DMS79 (cell line): ENCODE results near the gene DUSP7.

Experiments
- DNase-seq: peaks from one replicate; lab custom pipeline; 2025; lab: John Stamatoyannopoulos, UW

DUSP7 gene

GRCh38 chr3:52068730-52069129 is 12.4 kb upstream of the DUSP7 start:
- DNase-seq = no peak

- no peak for DNase-seq
These were observed 11.7 kb upstream of the DUSP7 start for GRCh38 chr3:52068055-52068571.

GRCh38 chr3:52067526-52067925 is 11.2 kb upstream of the DUSP7 start:
- no peak for DNase-seq

GRCh38 chr3:52067046-52067445 is 10.7 kb upstream of the DUSP7 start:
- no peak for DNase-seq

GRCh38 chr3:52065264-52065756 is 8.9 kb upstream of the DUSP7 start:
- no peak for DNase-seq

- no peak for DNase-seq
These were observed 8.2 kb upstream of the DUSP7 start for GRCh38 chr3:52064561-52064960.

- DNase-seq = no peak
These were observed 6.8 kb upstream of the DUSP7 start for GRCh38 chr3:52063026-52063723.

- no peak for DNase-seq
These were observed 6.1 kb upstream of the DUSP7 start for GRCh38 chr3:52062505-52062904.

GRCh38 chr3:52061121-52061910 is 4.9 kb upstream of the DUSP7 start:
- no peak for DNase-seq

GRCh38 chr3:52059781-52060180 is 3.4 kb upstream of the DUSP7 start:
- DNase-seq = no peak

- no peak for DNase-seq
These were observed 1.6 kb upstream of the DUSP7 start for GRCh38 chr3:52057812-52058495.

GRCh38 chr3:52056968-52057811 is 819 bp upstream of the DUSP7 start:
- DNase-seq = peak; percentile 79

- DNase-seq = no peak
These were observed 627 bp downstream of the DUSP7 start for GRCh38 chr3:52055537-52056351.

- DNase-seq = no peak
These were observed 1.5 kb downstream of the DUSP7 start for GRCh38 chr3:52054661-52055511.

- no peak for DNase-seq
These were observed 2.8 kb downstream of the DUSP7 start for GRCh38 chr3:52053307-52054304.

- no peak for DNase-seq
These were observed 3.5 kb downstream of the DUSP7 start for GRCh38 chr3:52052831-52053306.

GRCh38 chr3:52051444-52051843 is 4.9 kb downstream of the DUSP7 start:
- DNase-seq = no peak

GRCh38 chr3:52050571-52050970 is 5.8 kb downstream of the DUSP7 start:
- DNase-seq = no peak
